Measurements from ENCODE around the gene EPHA1.

EPHA1 gene

GRCh38 chr7:143390773-143391317, 17.8 kb downstream of the EPHA1 start:
- no peak for TF ChIP-seq CTCF (IDR thresholded peaks at IDR 0.05)

- no peak for TF ChIP-seq CTCF (IDR thresholded peaks at IDR 0.05)
Measured at GRCh38 chr7:143390104-143390772, 18.4 kb downstream of the EPHA1 start.

GRCh38 chr7:143389316-143390103, 19.1 kb downstream of the EPHA1 start:
- TF ChIP-seq CTCF (IDR thresholded peaks at IDR 0.05), result no peak

- TF ChIP-seq CTCF (IDR thresholded peaks at IDR 0.05), result no peak
Measured at GRCh38 chr7:143388491-143389101, 20.1 kb downstream of the EPHA1 start.

- TF ChIP-seq CTCF (IDR thresholded peaks at IDR 0.05), result no peak
Measured at GRCh38 chr7:143388051-143388450, 20.6 kb downstream of the EPHA1 start.

- no peak for TF ChIP-seq CTCF (IDR thresholded peaks at IDR 0.05)
Measured at GRCh38 chr7:143387156-143387975, 21.3 kb downstream of the EPHA1 start.

Data from LNCAP (cell line).